NB4 (cell line): ENCODE results near the gene CD8B2.

Source experiments
- CTCF ChIP-seq: IDR thresholded peaks from one replicate; pipeline ENCODE4 v1.5.1; 2012; ENCODE audit warnings: low read depth, low read length
- POLR2A ChIP-seq: IDR thresholded peaks from 2 replicates; pipeline ENCODE4 v1.6.1; 2011; ENCODE audit warnings: mild to moderate bottlenecking; ENCODE audit not compliant: insufficient read length; ENCODE audit errors: extremely low read depth

GRCh38 chr2:106534471-106534870 is 47.3 kb downstream of the CD8B2 start:
- no peak for TF ChIP-seq CTCF
- no peak for TF ChIP-seq POLR2A
